ENCODE results near the gene ARHGEF17.

- TF ChIP-seq TOX (CRISPR knock-in tag; IDR thresholded peaks at IDR 0.05; ENCODE audit: borderline replicate concordance) (no peak), ZFP3 (CRISPR knock-in tag; IDR thresholded peaks at IDR 0.05) (no peak), CSRNP3 (CRISPR knock-in tag; IDR thresholded peaks at IDR 0.05) (no peak), PATZ1 (CRISPR knock-in tag; IDR thresholded peaks at IDR 0.05; ENCODE audit: borderline replicate concordance) (no peak), ARNTL (CRISPR knock-in tag; IDR thresholded peaks at IDR 0.05; ENCODE audit: borderline replicate concordance, low read depth) (no peak)
These were observed 1.8 kb upstream of the ARHGEF17 start for GRCh38 chr11:73306069-73306841.

All from SK-N-SH treated with all-trans-retinoic acid at 6 μM for 48 hours (cell line).